Coronary artery (tissue), 2 donors: ENCODE results near the gene SCFD2.

Experiments
- DNase-seq: peaks from one replicate; pipeline ENCODE4 v3.0.0-alpha.2; 2017; ENCODE audit warnings: low spot score
- H3K27ac ChIP-seq, 2 donors: fragments of 200-600 bp; sonication (generic); one replicate each; pipeline ENCODE4 v1.5.1; 2016 to 2019
- H3K4me3 ChIP-seq: fragments of 200-600 bp; sonication (generic); 2 replicates; pipeline ENCODE4 v1.5.1; 2016; ENCODE audit warnings: mild to moderate bottlenecking, moderate library complexity
- TF ChIP-seq, protein P1 (sequence below): fragments of 200-600 bp; sonication (generic); IDR thresholded peaks from one replicate; pipeline ENCODE4 v1.5.1; 2019; ENCODE audit warnings: antibody characterized with exemption

SCFD2 gene

DNA sequence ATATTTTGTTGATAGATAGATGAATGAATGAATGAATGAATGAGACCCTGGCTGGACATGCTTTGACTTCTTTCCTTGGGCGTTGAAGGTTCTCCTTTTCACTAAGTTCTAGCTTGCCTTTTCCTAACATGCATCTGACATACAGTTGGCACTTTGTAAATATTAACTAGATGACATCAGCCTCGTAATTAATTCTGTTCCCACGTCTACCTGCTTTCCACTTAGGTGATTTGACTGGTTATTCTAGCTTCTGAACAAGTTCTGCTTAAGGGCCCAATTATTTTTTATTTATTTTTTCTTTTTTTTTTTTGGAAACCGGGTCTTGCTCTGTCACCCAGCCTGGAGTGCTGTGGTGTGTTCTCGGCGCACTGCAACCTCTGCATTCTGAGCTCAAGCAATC lies 517.6 kb downstream of the SCFD2 start:
- no peak for DNase-seq
- Histone ChIP-seq H3K27ac (no peak overlapping the region), H3K4me3 (no peak overlapping the region)
- TF ChIP-seq, protein P1, sequence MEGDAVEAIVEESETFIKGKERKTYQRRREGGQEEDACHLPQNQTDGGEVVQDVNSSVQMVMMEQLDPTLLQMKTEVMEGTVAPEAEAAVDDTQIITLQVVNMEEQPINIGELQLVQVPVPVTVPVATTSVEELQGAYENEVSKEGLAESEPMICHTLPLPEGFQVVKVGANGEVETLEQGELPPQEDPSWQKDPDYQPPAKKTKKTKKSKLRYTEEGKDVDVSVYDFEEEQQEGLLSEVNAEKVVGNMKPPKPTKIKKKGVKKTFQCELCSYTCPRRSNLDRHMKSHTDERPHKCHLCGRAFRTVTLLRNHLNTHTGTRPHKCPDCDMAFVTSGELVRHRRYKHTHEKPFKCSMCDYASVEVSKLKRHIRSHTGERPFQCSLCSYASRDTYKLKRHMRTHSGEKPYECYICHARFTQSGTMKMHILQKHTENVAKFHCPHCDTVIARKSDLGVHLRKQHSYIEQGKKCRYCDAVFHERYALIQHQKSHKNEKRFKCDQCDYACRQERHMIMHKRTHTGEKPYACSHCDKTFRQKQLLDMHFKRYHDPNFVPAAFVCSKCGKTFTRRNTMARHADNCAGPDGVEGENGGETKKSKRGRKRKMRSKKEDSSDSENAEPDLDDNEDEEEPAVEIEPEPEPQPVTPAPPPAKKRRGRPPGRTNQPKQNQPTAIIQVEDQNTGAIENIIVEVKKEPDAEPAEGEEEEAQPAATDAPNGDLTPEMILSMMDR: no peak

DNA sequence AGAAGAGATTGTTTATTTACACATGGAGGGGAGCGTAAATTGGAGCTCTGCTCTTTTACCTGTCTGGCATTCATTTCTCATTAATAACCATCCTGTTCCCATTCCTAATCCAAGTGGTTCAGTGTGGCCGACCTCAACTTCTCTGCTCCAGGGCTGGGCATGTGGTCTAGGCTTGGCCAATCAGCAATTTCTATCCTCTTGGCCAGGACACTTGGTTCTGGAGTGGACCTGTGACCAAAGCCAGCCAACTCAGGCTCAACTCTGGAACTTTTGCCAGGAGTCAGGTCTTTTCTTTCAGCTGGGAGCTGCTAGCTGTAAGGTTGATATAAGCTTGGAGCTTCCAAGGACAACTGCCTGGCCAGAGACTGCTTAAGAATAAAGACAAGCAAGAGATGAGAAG lies 519.4 kb downstream of the SCFD2 start:
- no peak for DNase-seq
- Histone ChIP-seq H3K4me3 (no peak overlapping the region), H3K27ac (no peak overlapping the region)
- TF ChIP-seq, protein P1: no peak

- DNase-seq: no peak
- H3K4me3 ChIP-seq: no peak overlapping the region
- TF ChIP-seq, protein P1: no peak
- no peak overlapping the region for H3K27ac ChIP-seq
These were observed 521.3 kb downstream of the SCFD2 start for GRCh38 chr4:52844596-52844995.

- TF ChIP-seq, protein P1: no peak
- Histone ChIP-seq H3K4me3 (no peak overlapping the region), H3K27ac (no peak overlapping the region)
- no peak for DNase-seq
These were observed 521.9 kb downstream of the SCFD2 start for GRCh38 chr4:52843958-52844357.

- H3K27ac ChIP-seq: no peak overlapping the region
These were observed 522.5 kb downstream of the SCFD2 start for GRCh38 chr4:52843351-52843750.

DNA sequence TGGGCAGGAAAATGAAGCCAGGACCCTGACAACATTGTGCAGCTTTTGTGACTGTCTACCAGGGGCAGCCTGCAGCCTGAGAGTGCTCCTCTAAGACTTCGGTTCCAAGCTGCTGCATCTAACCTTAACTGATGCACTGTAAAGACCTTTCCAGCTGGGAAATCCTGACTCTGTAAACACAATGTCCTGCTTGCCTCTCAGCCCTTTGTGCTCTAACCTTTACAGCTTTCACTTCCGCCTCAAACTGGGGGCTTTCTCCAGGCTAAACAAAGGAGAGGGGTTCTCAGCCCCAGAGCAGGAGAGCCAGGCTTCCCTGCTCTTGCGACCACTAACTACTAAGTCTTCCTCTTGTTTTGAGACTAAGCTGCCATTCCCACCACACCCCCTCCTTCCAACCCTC lies 523.1 kb downstream of the SCFD2 start:
- Histone ChIP-seq H3K27ac (no peak overlapping the region), H3K4me3 (no peak overlapping the region)
- DNase-seq: no peak
- TF ChIP-seq, protein P1: no peak

More at GRCh38 chr4:52843351-52843750, 522.5 kb downstream of the SCFD2 start:
- no peak for DNase-seq
- H3K4me3 ChIP-seq: no peak overlapping the region
- TF ChIP-seq, protein P1: no peak

- H3K4me3 ChIP-seq: peak overlapping the region; percentile 26
- no peak for DNase-seq
- TF ChIP-seq, protein P1: no peak
- H3K27ac ChIP-seq: no peak overlapping the region
These were observed 524.0 kb downstream of the SCFD2 start for GRCh38 chr4:52841682-52842456.
